Smooth muscle cell (in vitro differentiated cells): ENCODE results near the gene HSH2D. TPM values are rescaled to one million over a fixed set of nuclear protein-coding genes. Genes with fewer than 3 reads are reported as not detected.

Experiments used
- DNase-seq: peaks from one replicate; lab custom pipeline; 2025; ENCODE audit not compliant: unreplicated experiment; lab: John Stamatoyannopoulos, UW
- H2AFZ ChIP-seq: fragments of 200-600 bp; sonication (generic); 2 replicates; pipeline ENCODE4 v1.6.0; 2016; ENCODE audit warnings: antibody characterized with exemption, low read depth, mild to moderate bottlenecking
- H3F3A ChIP-seq: fragments of 200-600 bp; sonication (generic); 2 replicates; pipeline ENCODE4 v1.6.0; 2017; ENCODE audit warnings: antibody characterized with exemption, low read depth
- H3K27ac ChIP-seq: fragments of 200-600 bp; sonication (generic); 2 replicates; pipeline ENCODE4 v1.5.1; 2016; ENCODE audit warnings: low read depth, mild to moderate bottlenecking
- H3K27me3 ChIP-seq: fragments of 200-600 bp; sonication (generic); 2 replicates; pipeline ENCODE4 v1.6.1; 2016; ENCODE audit warnings: low read depth, mild to moderate bottlenecking
- H3K36me3 ChIP-seq: fragments of 200-600 bp; sonication (generic); 2 replicates; pipeline ENCODE4 v1.5.1; 2016; ENCODE audit warnings: low read depth
- H3K4me1 ChIP-seq: fragments of 200-600 bp; sonication (generic); 2 replicates; pipeline ENCODE4 v1.5.1; 2016; ENCODE audit warnings: low read depth
- H3K4me2 ChIP-seq: fragments of 200-600 bp; sonication (generic); 2 replicates; pipeline ENCODE4 v1.6.0; 2016; ENCODE audit warnings: mild to moderate bottlenecking
- H3K4me3 ChIP-seq: fragments of 200-600 bp; sonication (generic); 2 replicates; pipeline ENCODE4 v1.5.1; 2016; ENCODE audit warnings: mild to moderate bottlenecking
- H3K79me2 ChIP-seq: fragments of 200-600 bp; sonication (generic); 2 replicates; pipeline ENCODE4 v1.6.0; 2016; ENCODE audit warnings: low read depth, mild to moderate bottlenecking
- H3K9ac ChIP-seq: fragments of 200-600 bp; sonication (generic); 2 replicates; pipeline ENCODE4 v1.6.0; 2016; ENCODE audit warnings: low read depth
- H3K9me3 ChIP-seq: fragments of 200-600 bp; sonication (generic); replicated peaks from 2 replicates; pipeline ENCODE4 v1.5.1; 2016; ENCODE audit warnings: low read depth
- H4K20me1 ChIP-seq: fragments of 200-600 bp; sonication (generic); 2 replicates; pipeline ENCODE4 v1.6.0; 2016; ENCODE audit warnings: low read depth
- WGBS: methylation state at CpG from one replicate; pipeline ENCODE4 v1.1.7; 2016; ENCODE audit warnings: low lambda C conversion rate; 5-methylcytosine and 5-hydroxymethylcytosine counted together
- polyA plus RNA-seq: library from polyadenylated mRNA; unstranded; fragments of >200 nt; fragmentation: Nextera tagmentation; extraction: Ambion mirVana; gene quantifications from 2 replicates; pipeline ENCODE4 v1.2.1, GENCODE V29; 2016
- total RNA-seq: library from RNA; depleted of rRNA; stranded (reverse); fragments of >200 nt; gene quantifications from 2 replicates; pipeline ENCODE4 v1.2.3, GENCODE V29; 2014
- TF ChIP-seq, protein P1 (sequence below): fragments of 200-600 bp; sonication (generic); IDR thresholded peaks from 2 replicates; pipeline ENCODE4 v1.5.1; 2017; ENCODE audit warnings: borderline replicate concordance, mild to moderate bottlenecking, antibody characterized with exemption; ENCODE audit not compliant: insufficient read depth, poor library complexity, severe bottlenecking

HSH2D gene
- total and polyA plus RNA-seq, 2 experiments from 2014 or later = 0.17 TPM; not detected in 1

DNA sequence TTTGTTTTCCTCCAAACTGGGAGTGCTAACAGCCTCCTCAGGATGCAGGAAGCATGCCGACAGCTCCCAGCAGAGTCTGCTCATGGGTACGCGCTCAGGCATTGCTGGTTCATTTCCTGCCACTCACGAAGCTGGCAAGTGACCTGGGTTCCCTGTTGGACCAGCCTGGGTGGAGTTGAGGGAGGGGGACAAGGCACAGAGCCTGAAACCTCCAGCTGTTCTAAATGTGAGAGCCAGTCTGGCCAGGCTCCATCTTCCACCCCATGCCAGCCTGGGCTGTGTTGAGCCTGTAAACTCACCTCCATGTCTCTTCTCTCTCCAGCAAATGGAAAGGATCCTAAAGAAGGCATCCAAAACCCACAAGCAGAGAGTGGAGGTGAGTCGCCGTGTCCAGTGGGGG lies 46.7 kb downstream of the HSH2D start:
- no peak overlapping the region for H3K4me3 ChIP-seq
- 90% methylated on average over 6 of the region's 6 CpGs for WGBS
- H3K4me1 ChIP-seq = peaks cover 8% of the 10 kb centered on the region
- H3K27me3 ChIP-seq = no peaks in the 10 kb centered on the region
- TF ChIP-seq, protein P1, sequence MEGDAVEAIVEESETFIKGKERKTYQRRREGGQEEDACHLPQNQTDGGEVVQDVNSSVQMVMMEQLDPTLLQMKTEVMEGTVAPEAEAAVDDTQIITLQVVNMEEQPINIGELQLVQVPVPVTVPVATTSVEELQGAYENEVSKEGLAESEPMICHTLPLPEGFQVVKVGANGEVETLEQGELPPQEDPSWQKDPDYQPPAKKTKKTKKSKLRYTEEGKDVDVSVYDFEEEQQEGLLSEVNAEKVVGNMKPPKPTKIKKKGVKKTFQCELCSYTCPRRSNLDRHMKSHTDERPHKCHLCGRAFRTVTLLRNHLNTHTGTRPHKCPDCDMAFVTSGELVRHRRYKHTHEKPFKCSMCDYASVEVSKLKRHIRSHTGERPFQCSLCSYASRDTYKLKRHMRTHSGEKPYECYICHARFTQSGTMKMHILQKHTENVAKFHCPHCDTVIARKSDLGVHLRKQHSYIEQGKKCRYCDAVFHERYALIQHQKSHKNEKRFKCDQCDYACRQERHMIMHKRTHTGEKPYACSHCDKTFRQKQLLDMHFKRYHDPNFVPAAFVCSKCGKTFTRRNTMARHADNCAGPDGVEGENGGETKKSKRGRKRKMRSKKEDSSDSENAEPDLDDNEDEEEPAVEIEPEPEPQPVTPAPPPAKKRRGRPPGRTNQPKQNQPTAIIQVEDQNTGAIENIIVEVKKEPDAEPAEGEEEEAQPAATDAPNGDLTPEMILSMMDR = no peak
- no peaks in the 10 kb centered on the region for H3K36me3 ChIP-seq
- no peak for DNase-seq
- no peak overlapping the region for H3K27ac ChIP-seq
- H3K9me3 ChIP-seq = no peaks in the 10 kb centered on the region
- H2AFZ ChIP-seq = no peak overlapping the region
- H4K20me1 ChIP-seq = peaks cover 8% of the 10 kb centered on the region
- H3K9ac ChIP-seq = no peak overlapping the region
- peaks cover 26% of the 10 kb centered on the region for H3K79me2 ChIP-seq
- no peak overlapping the region for H3K4me2 ChIP-seq
- no peaks in the 10 kb centered on the region for H3F3A ChIP-seq

DNA sequence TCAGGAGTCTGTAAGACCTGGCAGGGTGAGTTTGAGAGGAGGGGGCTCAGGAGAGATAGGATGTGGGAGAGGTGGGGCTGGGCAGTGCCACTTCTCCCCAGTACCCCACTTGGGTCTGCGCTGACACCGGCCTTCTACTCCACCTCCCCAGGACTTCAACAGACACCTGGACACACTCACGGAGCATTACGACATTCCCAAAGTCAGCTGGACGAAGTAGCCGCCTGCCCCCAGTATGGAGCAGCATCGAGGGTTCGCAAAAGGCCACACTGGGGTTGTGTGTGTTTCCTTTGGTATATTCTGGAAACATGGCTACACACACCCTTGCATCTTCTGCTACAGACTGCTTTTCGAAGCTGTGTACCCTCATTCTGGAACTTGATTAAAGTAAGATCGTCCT lies 47.3 kb downstream of the HSH2D start:
- Histone ChIP-seq H3K4me1 (peaks cover 8% of the 10 kb centered on the region), H3K27ac (no peak overlapping the region), H3K4me2 (no peak overlapping the region), H3K4me3 (no peak overlapping the region), H2AFZ (no peak overlapping the region), H3K9me3 (no peaks in the 10 kb centered on the region), H3K36me3 (no peaks in the 10 kb centered on the region), H3K79me2 (peaks cover 24% of the 10 kb centered on the region), H3K9ac (no peak overlapping the region), H4K20me1 (peaks cover 8% of the 10 kb centered on the region), H3K27me3 (no peaks in the 10 kb centered on the region), H3F3A (no peaks in the 10 kb centered on the region)
- WGBS = 98% methylated on average over 10 of the region's 10 CpGs
- TF ChIP-seq, protein P1 = no peak
- DNase-seq = no peak

DNA sequence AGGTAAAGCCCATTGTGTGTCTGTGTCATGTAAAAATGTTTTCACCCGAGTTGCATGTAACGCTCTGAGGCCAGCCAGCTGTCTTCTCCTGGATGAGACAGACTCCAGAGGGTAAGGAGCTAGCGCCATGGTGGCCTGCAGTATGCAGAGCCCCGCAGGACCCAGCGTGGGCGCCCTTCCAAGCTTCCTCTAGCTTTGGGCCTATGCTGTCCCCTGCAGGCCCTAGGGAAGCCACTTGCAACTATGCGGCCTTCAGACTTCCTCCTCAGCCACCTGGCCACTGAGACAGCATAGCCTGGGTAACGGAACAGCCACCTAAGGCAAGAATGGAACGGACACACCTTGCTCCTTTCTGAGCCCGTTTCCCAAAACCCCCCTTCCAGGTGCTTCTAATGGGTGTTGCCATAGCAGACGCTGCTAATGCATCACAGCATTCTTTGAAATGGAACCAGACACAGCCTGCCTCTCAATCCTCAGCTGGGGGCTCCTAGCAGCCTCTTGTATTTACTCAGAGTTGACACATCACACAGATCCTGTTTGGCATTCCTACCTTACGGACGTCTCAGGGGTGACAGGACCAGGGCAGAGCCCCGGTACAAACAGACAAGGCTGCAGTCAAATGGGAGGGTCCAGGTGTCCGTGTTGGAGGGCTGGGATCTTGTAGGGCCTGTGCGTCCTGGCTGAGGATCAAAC lies 47.9 kb downstream of the HSH2D start:
- Histone ChIP-seq H3K79me2 (peaks cover 18% of the 10 kb centered on the region), H2AFZ (no peak overlapping the region), H3K27me3 (no peaks in the 10 kb centered on the region), H3K4me3 (no peak overlapping the region), H3K9ac (no peak overlapping the region), H3K27ac (no peak overlapping the region), H3K4me1 (peaks cover 4% of the 10 kb centered on the region), H3K9me3 (no peaks in the 10 kb centered on the region), H3K36me3 (no peaks in the 10 kb centered on the region), H4K20me1 (peaks cover 6% of the 10 kb centered on the region), H3K4me2 (no peak overlapping the region), H3F3A (no peaks in the 10 kb centered on the region)
- TF ChIP-seq, protein P1 = no peak
- no peak for DNase-seq
- 96% methylated on average over 16 of the region's 16 CpGs for whole genome bisulfite sequencing

DNA sequence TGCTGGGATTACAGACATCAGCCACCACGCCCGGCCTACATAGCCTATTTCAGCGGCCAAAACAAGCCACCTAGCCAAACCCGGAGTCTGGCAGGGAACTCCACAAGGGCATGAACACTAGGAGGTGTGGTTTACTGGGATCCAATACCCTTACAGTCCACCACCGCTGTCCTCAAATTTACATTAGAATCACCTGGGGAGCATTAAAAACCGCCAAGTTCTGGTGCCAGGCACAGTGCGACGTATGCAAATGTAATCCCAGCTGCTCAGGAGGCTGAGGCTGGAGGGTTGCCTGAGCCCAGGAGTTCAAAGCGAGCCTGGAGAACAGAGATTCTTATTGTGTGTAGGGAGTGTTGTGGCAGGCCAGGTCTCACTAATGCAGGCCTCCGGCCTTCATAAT lies 50.0 kb downstream of the HSH2D start:
- no peaks in the 10 kb centered on the region for H3K36me3 ChIP-seq
- peaks cover 6% of the 10 kb centered on the region for H3K4me1 ChIP-seq
- H4K20me1 ChIP-seq = no peaks in the 10 kb centered on the region
- H2AFZ ChIP-seq = no peak overlapping the region
- H3K4me3 ChIP-seq = no peak overlapping the region
- H3K27me3 ChIP-seq = no peaks in the 10 kb centered on the region
- H3F3A ChIP-seq = no peaks in the 10 kb centered on the region
- DNase-seq = no peak
- TF ChIP-seq, protein P1 = no peak
- H3K27ac ChIP-seq = no peak overlapping the region
- H3K4me2 ChIP-seq = no peak overlapping the region
- 83% methylated on average over 10 of the region's 10 CpGs for WGBS
- no peaks in the 10 kb centered on the region for H3K9me3 ChIP-seq
- peaks cover 10% of the 10 kb centered on the region for H3K79me2 ChIP-seq
- no peak overlapping the region for H3K9ac ChIP-seq
